SKM-1 (cell line): Measurements from ENCODE around the gene ULBP3.
"Not testable (repeated sequence)": the region's sequence is repeated elsewhere in the genome, so short reads cannot be mapped to it uniquely, and the experiment has no call there.

ENCODE experiments used
- DNase-seq: peaks from one replicate; lab custom pipeline; 2025; ENCODE audit not compliant: unreplicated experiment; lab: John Stamatoyannopoulos, UW

Gene ULBP3

DNA sequence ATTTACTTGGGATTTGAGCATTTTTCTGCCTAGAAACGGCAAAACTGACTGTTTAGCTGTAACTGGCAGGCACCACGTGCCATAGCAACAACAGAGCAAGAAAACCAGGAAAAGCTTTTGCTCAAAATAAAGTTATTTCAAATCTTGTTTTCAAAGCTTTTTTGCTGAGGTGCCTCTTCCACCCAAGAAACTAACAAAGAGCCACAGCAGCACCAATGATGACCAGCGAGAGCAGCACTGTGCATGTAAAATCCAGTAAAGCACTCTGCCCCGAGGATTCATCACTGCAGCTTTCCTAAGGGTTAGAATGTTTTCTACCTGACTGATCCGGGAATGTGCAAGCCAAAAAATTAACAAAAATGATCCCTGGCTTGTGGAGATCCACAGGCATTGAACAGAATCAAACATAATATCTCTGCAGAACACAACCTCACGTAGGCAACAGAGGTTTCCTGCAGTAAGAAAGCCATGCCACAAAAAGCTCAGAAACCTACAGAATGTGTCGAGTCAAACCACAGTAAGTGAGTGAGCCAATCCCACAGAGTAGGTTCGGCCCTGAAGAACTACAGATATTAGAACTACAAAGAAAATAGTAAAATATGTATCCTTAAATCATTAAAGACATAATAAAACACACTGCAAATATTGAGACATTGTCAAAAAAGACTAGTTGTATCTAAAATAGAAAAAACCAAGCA, 7.4 kb upstream of the ULBP3 start:
- no peak for DNase-seq

DNA sequence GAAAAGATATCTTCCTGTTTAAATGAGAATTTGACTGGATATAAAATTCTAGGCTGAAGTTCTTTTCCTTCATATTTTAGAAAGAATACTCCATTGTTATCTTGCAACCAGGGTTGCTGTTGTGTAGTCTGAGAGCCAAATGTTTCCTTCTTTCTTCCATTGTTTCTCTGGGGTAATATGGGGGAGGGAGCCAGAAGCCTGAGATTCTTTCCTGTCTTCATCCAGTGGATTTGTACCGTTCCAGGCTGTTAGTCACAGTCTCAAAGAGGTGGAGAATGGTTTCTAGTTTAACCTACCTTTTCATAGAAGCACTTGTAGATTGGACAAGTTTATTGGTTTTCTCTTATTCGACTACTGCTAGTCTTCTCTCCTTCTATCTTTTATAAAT, 6.1 kb upstream of the ULBP3 start:
- DNase-seq, result no peak

DNA sequence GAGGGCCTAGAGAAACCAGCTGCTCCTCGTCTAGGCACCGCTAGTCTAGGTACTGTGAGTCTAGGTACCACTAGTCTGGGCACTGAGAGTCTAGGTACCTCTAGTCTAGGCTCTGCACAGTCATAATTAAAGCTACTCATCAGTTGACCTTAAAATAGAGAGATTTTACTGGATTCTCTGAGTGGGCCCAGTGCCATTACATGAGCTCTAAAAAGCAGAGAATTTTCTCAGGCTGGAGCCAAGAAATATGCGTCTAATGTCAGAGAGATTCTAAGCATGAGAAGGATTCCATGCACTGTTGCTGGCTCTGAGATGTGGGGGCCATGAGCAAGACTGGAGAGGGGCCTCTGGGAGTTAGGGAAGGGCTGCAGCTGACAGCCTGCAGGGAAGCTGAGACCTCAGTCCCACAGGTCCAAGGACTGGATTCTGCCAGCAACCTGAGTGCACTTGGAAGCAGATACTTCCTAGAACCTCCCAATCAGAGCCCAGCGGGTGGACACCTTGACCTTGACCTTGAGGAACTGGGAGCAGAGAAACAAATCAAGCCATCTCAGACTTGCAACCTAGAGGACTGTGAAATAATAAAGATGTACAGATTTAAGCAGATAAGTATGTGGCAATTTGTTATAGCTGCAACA, 5.6 kb upstream of the ULBP3 start:
- not testable (repeated sequence) for DNase-seq

DNA sequence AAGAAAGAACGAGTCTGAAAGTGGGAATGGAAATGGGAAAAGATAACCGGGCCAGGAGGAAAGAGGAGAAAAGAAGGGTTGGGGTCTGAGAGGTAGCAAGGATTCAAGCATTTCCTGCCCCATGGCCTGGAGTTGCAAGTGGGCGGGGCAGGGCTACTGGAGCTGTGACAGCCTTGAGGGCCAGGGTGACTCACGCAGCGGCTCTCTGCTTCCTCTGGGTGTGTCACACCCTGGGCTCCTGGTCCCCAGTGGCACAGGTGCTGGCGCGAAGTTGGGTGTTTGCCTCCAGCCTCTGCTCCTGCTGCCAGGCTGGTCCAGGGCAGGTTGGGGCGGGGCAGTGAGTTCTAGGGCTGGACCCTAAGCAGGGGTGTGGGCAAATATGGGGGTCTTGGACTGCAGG, 3.3 kb upstream of the ULBP3 start:
- no peak for DNase-seq

DNA sequence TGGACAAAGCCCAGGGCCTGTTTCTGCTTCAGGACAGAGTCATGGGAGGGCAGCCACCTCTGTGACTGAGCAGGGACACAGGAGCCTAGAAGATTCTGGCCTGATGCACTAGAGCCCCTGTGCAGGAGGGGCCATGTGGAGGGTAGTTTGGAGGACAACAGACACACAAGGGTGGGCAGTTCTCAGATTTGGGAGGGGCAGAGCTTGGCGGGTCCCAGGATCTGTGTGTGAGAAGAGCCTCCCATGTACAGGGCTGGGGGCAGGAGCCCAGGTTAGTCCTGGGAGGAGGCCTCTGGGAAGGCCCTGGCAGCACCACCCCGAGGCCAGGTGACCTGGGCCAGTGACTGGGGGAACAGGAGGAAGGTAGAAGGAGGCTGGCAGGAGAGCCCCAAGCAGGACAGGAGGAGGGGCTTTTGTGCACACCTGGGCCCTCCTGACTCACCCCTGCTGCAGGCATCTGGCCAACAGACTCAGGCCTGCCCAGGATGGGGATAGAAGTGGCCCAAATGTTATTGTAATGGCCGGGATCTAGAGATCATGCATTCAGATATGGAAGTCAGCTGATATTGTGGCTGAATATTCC, 1.4 kb upstream of the ULBP3 start:
- DNase-seq, result no peak

DNA sequence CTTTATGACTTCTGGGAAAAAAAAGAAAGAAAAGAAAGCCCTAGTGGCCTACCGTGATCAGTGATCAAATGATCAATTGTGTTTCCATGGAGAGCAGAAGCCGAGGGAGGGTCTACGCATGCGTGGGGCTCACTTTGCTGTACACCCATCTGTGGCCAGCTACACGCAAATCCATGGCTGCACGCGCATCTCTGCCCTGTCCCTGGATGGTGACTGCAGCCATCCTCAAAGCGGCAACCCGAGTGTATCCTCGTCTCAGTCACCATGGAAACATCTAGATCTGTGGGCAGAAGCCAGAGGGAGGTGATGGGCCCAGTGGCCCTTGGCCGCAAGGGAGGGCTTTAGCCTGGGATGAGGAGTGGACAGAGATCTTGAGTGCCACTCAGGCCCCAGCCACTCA, 785 bp upstream of the ULBP3 start:
- DNase-seq, result no peak

DNA sequence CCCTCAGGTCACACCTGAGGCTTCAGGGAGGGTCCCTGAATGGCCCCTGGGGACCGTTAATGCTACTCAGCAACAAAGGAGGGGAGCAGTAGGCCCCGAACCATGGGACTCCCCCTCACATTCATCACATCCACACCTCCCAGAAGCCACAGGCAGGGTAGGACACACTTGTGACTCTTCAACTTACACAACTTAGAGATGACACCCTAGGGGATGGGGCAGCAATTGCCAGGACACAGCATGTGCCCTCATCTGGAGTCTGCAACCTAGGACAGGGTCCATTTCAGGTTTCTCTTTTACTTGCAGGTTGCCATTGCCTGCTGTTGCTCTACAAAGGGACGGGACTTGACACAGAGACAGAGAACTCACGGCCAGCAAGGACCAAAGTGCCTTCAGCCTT, 770 bp downstream of the ULBP3 start:
- no peak for DNase-seq

DNA sequence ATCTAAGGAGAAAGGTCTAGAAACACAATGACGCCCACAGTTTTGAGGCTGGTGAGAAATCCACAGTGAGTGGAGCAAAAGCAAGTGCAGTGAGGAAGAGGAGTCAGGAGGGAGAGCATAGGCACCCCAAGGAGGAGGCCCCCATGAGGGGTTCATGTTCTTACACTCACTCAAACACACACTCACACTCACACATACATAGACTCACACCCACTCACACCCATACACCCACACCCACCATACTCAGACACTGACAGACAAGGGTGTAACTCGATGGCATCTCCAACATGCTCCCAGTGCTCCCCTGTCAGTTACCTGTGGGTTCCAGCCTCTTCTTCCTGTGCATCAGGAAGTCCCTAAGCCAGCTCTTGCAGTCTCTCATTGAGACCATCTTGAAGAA, 3.8 kb downstream of the ULBP3 start:
- no peak for DNase-seq

DNA sequence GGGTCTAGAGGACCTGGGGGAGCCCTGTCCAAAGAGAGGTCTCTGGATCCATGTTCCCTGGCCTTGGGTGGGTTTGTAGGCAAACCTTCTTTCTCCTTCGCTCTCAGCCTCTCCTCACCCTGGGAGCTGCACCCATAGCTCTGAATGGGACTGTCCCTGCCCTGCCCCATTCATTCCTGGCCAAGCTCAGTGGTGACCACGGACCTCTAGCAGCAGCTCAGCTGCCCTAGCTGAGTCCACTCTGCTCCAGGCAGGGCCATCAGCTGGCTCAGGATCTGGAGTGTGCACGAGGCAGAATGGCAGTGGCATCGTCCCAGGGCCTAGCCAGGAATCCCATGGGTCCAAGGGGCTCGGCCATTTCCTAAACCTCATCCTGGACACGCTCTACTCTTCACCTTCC, 5.3 kb downstream of the ULBP3 start:
- no peak for DNase-seq

DNA sequence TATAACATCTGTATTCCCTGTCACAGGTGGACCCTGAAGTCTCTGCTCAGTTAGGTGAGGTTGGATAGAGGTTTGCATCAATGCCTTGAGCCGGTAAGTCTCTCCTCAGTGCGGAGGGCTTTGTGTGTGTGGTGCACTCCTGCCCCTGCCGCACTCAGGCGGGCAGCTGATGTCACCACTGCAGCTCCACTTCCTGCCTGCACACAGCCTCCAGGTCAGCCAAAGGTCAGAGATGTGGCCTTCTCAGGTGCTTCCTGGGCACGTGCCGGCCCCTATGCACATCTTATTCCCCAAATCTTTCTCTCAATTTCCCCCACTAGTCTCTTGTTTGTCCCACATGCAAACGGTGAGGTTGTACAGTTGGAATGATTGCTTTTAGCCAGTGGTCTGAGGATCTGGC, 8.9 kb downstream of the ULBP3 start:
- not testable (repeated sequence) for DNase-seq

DNA sequence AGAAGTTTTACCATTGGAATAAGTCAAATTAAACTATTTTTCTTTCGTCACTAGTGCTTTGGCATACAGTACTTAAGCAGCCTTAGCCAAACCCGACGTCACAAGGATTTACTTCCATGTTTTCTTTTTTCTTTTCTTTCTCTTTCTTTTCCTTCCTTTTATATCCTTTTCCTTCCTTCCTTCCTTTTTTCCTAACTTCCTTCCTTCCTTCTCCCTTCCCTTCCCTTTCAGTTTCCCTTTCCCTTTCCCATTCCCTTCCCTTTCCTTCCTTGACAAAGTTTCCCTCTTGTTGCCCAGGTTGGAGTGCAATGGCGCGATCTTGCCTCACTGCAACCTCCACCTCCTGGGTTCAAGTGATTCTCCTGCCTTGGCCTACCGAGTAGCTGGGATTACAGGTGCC, 9.9 kb downstream of the ULBP3 start:
- no peak for DNase-seq

DNA sequence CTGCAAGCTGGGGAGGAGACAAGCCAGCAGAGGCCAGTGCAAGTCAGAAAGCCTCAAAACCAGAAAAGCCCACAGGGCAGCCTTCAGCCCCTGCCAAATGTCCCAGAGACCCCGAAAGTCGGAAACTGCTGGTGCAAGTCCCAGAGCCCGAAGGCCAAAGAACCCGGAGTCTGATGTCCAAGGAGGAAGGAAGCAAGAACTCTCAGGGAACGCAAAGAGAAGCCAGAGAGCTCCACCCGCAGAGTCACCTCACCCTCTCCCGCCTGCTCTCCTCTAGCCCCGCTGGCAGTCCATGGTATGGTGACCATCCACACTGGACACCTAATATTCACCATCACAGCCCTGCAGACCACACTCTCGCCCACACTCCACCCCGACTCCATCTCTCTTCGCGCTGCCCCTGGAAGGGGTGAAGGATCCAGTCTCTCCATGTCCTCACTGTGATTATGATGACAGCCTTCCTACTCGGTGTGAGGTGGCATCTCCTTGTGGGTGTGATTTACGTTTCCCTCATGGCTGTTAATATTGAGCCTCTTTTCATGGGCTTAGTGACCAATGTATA, 10.6 kb downstream of the ULBP3 start:
- DNase-seq, result no peak

DNA sequence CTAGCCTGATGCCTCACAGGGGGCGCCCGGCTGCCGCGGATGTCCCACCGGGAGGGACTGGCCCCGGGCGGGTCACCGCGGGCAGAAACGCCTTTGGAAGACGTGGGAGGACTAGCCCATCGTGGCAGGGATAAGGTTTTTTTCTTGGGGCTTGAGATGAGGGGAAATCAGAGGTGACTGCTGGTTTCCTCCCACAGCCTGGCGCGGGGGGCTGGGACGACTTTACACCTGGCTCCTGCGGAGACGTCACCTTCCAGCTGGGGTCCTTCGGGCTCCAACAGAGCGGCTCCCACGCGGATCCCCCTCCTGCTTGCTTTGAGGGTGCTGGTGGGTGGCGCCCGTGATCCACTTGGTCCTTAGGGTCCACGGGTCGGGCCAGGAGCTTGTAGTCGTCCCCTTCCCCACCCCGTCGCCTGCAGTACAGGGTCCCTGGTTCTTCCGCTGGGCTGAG, 11.4 kb downstream of the ULBP3 start:
- no peak for DNase-seq

DNA sequence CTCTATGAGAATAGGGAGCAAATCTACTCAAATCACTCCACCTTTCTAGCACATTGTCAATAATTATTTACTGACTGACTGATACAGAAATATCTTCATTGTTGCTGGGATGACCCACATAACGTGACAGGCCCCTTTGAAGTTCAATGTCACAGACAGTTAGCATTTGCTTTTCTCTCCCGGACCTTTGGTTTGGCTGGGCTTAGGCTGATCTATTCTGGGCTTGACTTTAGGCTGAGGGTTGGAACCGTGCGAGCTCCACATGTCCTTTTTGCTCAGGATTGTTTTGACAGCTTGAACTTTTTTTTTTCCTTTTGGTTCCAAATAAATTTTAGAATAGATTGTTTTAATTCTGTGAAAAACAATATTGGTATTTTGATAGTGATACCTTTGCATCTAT, 12.0 kb downstream of the ULBP3 start:
- no peak for DNase-seq

DNA sequence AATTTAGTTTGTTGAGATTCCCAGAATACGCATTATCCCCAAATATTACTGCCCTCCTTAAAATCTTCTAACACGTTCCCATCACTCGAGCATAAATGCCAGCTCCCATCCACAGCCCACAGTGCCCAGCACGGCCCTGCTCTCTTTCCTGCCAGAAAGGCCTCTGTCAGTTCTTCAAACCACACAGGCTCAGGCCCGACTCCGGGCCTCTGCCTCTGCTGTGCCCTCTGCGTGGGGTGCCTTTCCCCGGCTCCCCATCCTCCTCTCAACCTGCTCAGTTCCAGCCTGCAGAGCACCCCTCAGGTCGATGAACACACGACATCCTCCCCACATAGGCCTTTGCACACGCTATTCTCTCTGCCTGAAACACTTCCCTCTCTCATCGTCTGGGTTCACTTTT, 12.8 kb downstream of the ULBP3 start:
- DNase-seq, result no peak

DNA sequence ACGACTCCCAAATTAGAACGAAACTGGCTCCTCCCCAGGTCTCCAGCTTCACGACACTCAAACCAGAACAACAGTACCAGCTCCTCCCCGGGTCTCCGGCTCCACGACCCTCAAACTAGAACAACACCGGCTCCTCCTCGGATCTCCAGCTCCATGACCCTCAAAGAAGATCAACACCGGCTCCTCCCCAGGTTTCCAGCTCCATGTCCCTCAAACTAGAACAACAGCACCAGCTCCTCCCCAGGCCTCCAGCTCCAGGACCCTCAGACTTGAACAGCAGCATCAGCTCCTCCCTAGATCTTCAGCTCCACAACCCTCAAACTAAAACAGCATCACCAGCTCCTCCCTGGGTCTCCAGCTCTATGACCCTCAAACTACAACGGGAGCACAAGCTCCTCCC, 13.8 kb downstream of the ULBP3 start:
- no peak for DNase-seq

DNA sequence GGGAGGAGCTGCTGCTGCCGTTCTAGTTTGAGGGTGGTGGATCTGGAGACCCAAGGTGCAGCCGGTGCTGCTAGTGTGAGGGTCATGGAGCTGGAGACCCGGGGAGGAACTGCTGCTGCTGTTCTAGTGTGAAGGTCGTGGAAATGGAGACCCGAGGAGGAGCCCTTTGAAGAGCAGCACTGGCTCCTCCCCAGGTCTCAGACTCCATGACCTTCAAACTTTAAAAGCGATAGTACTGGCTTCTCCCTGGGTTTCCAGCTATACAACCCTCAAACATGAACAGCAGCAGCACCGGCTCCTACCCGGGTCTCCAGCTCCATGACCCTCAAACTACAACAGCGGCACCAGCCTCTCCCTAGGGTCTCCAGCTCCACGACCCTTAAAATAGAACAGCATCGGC, 15.5 kb downstream of the ULBP3 start:
- DNase-seq, result no peak

DNA sequence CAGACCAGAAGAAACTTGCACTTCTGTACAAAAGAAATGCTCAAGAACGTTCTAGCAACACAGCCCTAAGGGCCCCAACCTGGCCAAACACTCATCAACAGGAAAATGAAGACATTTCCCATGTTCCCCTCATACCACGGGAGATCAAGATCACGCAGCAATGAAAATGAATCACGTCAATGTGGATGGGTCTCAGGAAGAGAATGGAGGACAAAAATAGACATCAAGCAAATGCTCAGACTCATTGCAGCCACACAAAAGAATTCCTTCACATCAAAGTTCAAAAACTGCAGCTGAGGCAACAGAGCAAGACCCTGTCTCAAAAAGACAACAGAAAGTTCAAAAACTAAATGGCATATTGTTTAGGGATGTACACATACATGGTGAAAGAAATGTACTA, 18.1 kb downstream of the ULBP3 start:
- DNase-seq, result no peak

DNA sequence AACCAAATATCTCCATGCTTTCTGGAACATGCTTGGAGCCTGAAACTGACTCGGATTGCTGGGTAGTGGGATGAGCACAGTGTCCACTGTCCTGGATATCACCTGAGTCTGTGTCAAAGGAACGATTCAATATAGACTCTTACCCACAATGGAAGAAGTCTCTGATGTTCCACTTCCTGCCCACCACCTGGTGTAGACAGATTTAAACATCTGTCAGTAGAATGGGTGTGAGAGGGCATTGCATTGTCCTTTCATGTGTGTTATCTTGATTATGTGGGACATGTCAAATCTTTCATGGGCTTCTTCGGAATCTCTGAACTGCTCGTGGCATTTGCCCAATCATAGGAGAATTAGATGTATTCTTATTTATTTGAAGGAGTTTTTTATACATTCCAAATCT, 20.8 kb downstream of the ULBP3 start:
- DNase-seq, result no peak

DNA sequence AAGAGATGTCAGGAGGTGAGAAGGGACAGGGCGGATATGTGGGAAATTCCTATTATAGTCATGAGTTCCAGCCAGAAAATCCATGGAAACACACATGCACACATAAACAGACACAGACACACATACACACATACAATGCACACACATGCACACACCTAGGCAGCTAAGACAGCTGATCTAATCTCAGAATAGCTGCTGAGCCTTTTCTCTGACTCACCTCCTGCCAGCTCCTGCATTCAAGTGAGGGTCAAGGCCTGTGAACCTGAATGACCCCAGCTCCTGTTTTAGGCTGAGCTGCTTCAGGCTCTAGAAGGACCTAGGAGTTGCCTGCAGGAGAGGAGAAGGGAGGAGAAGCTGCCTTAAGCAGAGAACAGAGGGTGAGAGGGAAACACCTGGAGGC, 22.0 kb downstream of the ULBP3 start:
- no peak for DNase-seq

DNA sequence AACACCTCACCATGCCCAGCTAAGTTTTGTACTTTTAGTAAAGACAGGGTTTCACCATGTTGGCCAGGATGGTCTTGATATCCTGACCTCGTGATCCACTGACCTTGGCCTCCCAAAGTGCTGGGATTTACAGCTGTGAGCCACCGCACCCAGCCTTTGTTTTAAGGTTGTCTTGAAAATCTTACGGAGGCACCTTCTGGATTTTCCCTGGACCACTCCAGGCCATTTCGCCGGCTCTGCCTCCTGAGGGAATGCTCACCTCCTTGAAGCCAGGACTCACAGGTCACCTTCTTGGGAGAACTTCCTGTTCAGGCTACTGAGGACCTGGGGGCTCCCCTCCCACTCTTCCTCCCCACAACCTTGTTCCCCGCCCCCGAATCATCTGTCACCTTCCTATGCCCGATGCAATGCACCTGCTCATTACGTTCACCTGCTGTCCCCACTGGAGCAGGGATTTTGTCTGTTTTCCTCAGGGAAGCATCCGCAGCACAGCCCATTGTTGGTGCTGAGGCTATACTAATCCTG, 24.2 kb downstream of the ULBP3 start:
- DNase-seq, result no peak
